Nucleus accumbens (tissue), 56 donors: ENCODE measurements around the gene SECTM1.
"Not testable (repeated sequence)": the region's sequence is repeated elsewhere in the genome, so short reads cannot be mapped to it uniquely, and the experiment has no call there.

ENCODE experiments used
- DNase-seq, 56 donors: peaks; one replicate each; lab custom pipeline; 2025; lab: John Stamatoyannopoulos, UW

SECTM1 gene

DNA sequence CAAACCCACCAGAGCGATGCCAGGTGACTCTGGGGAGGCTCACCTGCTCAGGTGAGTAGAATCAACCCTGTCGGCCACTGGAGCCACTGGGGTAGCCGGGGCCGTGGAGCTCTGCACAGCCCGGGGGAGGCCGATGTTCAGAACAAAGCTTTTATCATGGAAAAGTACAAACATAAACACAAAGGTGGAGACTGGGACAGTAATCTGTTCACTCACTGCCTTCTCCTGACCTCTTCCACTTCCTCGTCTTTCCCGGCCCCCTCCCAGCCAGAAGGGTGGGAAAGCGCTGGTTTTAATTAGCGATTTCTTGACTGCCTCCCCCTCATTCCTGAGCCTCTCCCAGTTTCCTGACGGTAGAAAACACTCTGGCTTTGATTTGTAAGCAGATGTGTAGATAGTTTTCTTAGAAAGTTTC, 15.7 kb upstream of the SECTM1 start:
- no peak for DNase-seq

DNA sequence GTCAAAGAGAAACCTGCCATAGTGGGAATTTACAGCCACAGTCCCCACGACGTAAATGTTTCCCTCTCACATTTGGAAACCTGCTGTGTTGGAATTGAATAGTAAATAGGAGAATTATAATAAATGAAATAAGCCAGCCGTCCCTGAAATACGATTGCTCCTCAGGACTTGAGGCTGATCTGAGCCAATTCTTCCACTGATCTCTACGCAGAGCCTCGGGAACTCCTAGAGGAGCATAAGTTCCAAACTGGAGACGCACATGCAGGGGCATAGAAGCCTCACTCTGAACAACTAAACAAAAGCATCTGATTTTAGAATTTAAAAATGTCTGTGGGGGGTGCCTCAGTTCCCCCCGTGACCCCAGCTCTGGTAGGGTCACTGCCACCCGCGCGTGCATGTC, 15.3 kb upstream of the SECTM1 start:
- DNase-seq, result no peak

DNA sequence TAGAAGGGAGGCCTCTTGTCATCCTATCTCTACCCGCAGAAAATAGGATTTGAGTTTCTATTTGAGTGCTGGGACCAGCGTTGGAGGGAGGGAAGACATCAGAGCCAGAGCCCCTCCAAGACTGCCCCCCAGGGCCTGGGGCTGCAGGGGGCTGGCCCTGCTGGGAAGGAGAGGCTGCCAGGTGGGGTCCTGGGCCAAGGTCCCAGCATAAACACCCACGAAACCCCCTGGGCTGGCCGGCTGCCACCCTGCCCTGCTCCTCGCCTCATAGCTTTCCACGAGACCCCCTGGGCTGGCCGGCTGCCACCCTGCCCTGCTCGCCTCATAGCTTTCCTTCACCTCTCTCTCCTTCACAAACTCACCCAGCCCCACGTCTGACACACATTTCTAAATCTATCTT, 14.9 kb upstream of the SECTM1 start:
- DNase-seq, result no peak

DNA sequence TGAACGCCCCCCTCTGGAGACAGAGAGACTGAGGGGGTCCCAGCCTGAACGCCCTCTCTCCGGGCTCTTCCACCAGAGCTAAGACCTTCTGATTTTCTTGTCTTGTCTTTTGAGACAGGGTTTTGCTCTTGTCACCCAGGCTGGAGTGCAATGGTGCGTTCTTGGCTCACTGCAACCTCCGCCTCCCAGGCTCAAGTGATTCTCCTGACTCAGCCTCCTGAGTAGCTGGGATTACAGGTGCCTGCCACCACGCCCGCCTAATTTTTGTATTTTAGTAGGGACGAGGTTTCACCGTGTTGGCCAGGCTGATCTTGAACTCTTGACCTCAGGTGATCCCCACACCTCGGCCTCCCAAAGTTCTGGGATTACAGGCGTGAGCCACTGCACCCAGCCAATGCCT, 14.4 kb upstream of the SECTM1 start:
- DNase-seq, result not testable (repeated sequence)

DNA sequence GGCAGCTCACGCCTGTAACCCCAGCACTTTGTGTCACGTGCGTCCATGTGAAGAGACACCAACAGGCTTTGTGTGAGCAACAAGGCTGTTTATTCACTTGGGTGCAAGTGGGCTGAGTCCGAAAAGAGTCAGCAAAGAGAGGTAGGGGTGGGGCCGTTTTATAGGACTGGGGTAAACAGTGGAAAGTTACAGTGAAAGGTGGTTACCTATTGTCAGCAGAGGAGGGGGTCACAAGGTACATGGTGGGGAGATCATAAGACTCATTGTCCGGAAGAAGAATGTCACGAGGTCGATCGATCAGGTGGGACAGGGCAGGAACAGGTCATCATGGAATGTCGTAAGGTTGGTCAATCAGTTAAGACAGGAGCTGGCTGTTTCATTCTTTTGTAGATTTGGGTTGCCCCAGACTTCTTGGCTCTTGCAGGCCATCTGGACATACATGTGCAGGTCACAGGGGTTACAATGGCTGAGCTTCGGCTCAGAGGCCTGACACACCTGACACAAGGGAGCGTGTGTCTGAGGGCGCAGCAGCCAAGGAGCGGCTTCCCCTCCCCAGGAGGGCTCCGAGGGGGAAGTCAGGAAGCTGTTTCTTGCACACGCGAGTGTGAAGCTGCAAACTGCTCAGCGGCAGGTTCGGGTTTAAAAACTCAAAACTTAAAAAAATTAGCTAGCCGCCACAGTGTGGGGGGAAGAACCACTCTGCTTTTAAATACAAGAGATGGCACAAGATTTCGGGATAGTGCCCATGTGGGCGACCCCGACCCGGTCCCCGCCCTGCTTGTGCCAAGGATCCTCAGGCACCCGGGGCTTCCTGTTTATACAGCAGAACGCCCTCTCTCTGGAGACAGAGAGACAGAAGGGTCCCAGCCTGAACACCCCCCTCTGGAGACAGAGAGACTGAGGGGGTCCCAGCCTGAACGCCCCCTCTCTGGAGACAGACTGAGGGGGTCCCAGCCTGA, 13.1 kb upstream of the SECTM1 start:
- DNase-seq, result no peak

DNA sequence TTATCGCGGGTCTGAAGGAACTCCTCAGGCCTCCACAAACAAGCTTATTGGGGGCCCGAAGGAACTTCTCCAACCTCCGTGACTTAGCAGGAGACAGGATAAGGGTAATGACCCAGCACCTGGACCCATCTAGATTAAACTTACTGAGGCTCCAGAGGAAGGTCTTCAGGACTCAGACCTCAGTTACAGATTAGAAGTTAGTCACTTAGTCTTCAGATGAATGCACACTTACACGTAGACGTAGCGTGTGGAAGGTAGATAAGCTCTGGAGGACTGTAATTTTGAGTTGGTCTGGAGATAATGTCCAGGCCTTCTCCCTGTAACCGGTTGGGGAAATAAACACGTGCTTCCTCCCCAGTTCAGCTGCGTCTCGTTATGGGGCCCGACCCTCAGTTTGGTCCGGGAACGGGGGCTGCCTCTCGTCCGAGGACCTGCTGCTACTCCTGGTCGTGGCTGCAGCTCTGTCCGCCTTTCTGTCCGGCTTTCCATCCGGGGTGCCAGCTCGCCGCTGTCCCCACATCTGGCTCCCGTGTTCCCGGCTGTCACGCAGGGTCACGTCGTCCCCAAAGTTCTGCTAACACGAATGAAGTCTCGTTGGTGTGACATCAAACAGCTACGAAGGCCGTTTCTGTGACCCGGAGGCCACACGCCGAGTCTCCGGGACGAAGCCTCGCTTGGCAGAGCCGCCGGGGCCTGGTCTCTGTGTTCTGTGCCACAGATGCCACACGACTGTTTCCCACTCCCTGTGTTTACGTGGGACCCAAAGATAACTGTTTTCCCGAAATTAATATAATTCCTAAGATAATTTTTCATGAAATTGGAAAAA, 11.8 kb upstream of the SECTM1 start:
- no peak for DNase-seq

DNA sequence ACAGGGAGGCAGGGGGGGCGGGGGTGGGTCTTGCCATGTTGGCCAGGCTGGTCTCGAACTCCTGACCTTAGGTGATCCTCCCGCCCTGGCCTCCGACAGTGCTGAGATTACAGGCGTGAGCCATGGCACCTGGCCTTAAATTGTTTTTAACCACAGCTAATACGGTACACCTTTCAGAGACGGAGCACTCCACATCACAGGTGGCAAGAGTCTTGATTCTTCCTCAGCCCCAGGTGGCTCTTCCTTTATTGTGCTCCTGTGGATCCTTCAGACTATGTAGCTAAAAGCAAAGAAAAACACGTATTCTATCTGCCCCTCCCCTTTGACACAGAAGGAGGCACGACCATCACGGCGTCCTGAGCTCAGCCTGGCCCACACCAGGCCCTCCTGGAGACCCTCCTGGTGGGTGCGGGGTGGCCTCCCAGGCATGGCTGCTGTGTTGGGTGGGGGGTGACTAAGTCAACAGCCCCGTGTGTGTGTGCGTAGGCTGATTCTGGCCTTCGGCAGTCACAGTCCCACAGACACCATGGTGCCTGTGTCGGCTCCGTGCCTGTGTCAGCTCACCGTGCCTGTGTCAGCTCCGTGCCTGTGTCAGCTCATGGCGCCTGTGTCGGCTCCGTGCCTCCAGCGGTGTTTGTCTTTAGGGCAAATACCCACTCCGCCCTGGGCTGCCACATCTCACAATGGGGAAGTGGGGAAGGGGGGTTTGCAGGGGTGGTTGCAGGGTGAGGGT, 10.8 kb upstream of the SECTM1 start:
- no peak for DNase-seq

DNA sequence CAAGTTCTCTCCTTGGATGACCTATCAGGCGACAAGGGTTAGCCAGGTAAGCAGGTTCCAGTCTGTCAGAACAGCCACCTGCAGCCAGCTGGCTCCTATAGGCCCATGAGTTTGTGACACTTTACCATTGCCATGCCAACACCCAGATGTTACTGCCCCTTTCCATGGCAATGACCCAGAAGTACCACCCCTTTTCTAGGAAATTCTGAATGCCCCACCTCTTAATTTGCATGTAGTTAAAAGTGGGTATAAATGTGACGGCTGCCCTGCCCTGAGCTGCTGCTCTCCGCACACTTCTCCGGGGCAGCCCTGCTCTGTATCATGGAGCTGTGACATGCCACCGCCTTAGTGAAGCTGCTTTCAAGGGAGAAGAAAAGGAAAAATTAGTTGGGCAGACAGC, 10.0 kb upstream of the SECTM1 start:
- no peak for DNase-seq

DNA sequence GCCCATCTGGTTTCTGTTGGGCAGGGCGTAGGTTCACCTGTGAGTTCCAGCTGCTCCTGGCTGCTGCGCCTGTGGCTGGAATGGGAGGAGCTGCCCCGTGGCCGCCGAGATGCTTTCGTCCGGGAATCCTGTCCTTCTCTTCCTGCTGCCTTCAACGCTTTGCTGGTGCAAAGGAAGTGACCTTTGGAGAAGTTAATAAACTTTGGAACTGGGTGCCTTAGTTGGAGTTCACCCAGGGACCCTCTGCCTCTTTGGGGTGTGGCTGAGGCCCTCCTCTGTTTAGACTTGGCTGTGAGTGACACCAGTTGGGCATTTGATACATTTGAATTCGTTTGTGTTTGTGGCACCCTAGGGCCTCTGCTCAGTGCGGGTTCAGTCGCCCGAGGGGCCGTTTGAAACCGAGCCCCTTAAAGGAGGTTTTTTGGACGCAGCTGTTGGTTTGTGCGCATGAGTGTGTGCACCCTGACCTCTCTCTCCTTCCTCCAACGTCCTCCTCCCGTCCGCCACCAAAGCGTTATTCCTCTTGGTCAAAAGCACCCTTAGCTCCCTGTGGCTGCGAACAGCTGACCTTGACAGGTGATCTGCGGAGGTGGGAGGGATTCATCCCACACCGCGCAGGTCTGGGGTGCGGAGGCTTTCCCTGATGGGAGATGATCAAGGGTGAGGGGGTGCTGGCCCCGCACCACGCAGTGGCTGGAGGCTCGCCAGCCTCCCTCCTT, 9.0 kb upstream of the SECTM1 start:
- no peak for DNase-seq

DNA sequence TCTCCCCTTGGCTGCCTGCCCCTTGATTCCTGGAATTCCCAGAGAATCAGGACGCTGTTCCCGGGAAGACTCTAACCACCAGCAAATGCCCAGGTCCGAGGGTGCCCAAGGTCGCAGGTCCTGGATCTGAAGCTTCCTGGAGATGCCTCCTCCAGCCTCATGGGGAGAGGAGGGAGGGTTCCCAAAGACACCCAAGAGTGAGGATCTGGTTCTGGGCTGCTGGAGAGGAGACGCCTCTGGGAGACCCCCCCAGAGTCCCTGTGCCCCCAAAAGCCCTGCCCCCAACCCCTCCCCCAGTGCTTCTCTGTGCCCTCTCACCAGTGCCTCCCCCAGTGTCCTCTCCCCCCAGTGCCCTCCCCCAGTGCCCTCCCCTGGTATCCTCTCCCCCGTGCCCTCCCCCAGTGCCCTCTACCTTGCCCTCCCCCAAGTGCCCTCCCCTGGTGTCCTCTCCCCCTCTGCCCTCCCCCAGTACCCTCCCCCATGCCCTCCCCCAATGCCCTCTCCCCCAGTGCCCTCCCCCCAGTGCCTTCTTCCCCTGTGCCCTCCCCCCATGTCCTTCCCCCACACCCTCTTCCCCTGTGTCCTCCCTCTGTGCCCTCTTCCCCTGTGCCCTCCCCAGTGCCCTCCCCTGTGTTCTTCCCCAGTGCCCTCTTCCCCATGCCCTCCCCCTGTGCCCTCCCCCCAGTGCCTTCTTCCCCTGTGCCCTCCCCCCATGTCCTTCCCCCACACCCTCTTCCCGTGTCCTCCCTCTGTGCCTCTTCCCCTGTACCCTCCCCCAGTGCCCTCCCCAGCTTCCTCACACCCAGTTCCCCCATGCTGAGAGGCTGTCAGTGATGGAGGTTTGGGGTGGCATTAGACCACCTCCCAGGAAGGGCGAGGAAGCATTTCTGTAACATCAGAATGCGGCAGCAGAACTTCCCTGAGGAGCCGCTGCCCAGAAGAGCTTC, 6.3 kb upstream of the SECTM1 start:
- DNase-seq, result no peak

DNA sequence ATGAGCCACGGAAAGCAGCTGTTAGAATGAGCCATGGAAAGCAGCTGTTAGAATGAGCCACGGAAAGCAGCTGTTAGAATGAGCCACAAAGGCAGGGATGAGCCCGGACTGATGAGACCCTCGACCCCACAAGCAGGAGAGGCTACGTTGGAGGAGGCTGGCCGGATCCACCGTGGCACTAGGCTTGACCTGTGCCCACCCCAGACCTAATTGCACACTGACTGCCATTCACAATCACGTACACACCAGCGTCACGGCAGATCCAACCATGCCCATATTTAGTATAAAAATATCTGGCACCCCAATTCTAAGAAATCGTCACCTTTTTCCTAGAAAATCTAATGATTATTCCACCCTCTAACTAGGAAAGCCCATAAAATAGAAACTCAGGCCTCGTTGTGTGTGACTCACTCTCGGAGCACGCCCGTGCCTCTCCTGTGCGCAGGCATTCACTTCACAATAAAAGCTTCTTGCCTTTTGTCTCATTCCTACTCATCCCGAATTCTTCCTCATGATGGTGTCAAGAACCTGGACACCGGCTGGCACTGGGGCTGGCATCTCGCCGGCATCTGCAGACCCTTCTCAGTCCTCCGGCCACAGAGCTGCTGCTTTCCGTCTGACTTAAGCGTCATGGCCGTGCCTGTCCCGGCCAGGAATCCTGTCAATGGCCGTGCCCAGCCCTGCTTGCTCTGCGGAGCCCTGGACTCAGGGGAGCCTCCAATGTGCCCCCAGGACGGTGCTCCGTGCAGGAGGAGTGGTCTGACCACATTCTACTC, 5.5 kb upstream of the SECTM1 start:
- DNase-seq, result peak in 23 of 56 donors; percentile 7 to 71 (median 34)

DNA sequence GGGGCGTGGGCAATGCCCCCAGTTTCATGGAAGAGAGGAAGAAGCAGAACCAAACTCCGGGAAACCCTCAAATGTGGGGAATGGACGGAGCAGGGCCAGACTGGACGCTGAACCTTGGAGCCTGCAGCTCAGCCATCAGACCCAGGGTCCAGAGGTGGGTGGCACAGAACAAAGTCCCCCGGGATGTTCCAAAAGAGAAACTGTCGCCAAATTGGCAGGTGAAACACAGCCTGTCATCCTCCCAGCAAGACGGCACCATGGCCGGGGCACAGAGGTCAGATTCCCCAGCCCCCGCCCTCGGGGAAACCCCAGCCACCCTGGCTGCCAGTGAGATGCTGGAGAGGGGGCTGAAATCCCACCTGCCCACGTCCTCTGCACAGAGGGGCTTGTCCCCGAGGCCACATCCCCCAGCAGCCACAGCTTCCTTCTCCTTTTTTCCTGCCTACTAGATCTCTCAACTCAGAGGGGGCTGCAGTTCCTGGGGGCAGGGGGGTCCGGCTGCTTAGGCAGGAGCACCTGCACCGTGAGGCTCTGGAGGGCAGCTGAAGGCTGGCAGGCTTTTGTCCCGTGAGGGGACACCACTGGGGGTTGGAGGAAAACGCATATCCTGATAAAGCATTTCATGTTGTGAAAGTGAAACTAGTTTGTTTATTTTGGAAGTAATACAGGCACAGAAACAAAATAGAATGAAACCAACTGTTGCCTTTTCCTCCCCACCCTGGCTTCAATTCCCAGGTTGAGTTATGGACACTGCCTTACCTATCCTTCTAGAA, 1.2 kb upstream of the SECTM1 start:
- no peak for DNase-seq

DNA sequence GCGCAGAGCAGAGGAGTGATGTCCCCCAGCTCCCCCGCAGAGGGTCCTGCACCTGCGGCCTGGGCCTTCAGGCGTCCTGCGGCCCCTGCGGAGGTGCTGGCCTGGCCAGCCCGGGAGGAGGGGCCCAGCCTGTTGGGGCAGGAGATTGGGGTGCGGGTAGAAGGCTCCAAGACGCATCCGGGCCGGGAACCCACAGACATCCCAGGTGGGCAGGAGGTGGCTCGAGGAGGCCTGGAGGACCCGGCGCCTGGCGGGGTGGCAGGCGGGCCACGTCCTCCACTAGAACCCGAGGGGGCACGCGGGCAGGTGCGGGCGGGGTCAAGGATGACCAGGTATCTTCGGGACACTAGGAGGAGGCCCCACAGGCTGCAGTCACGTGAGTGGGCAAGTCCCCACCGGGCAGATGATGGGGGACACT, 647 bp upstream of the SECTM1 start:
- DNase-seq, result no peak

DNA sequence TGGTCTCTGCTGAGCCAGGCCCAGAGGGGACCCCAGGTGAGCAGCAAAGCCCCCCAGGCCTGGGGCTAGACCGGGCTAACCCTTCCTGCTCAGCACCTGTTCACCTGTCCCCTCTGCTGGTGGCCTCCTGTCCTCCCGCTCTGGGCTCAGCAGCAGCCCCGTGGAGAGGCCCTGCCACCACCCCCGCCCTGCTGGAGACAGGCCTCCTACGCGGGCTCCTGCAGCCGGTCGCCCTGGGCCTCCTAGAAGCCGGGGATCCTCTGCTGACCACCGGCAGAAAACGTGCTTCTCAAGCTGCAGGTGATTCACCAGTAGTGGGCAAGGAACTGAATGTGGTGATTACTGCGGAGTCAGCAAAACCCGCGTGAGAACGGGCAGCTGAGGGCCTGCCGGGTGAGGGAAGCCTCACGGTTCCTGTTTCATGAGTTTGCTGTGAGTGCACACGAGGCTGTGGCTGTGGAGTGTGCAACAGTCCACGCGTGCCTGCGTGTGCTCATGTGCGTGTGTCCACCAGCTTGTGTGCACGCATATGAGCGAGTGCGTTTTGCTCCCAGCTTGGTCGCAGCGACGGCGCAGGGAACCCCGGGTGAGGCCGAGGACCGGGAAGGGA, 792 bp downstream of the SECTM1 start:
- peak in 2 of 56 donors; percentile 4 to 18 for DNase-seq

DNA sequence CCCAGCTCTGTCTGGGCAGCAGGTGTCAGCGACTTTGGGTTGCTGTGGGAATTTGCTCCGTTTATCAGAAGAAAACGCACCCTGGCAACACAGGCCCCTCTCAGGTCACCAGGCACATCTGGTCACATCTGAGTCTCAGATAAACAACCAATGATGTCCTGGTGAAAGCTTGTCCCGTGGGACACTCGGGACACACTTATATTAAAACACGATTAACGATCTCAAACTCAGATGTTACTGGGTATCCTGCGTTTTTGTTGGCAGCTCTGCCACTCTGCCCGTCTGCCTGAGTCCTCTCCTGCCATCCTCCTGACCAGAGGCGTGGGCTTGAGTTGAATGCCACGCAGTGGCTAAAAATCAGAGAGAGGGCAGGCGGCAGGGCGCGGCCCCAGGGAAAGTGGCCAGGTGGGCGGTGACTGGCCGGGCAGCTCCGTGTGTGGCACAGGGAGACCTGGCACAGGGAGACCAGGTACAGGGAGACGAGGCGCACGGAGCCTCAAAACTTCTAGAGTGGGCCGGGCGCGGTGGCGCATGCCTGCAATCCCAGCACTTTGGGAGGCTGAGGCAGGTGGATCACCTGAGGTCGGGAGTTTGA, 2.1 kb downstream of the SECTM1 start:
- DNase-seq, result no peak
